Gastrocnemius medialis (tissue), 4 donors: ENCODE measurements around the gene SLC7A4. TPM values are rescaled to one million over a fixed set of nuclear protein-coding genes. Genes with fewer than 3 reads are reported as not detected.

Source experiments
- ATAC-seq, 2 donors: fragments of 150-250 bp; one replicate each; pipeline ENCODE4 v1.9.1; 2016
- DNase-seq, 2 donors: peaks; one replicate each; pipeline ENCODE4 v3.0.0-alpha.2; 2019
- H3K27ac ChIP-seq, 4 donors: fragments of 200-600 bp; sonication (generic); 1 replicate in 1 of 4; 2 replicates in 3 of 4; pipeline ENCODE4 v1.5.1; 2016 to 2018; ENCODE audit warnings: mild to moderate bottlenecking in 2 of 4, moderate library complexity in 1 of 4
- H3K27me3 ChIP-seq, 3 donors: fragments of 200-600 bp; sonication (generic) in 2 of 3; 1 replicate in 1 of 3; 2 replicates in 2 of 3; pipeline versions ENCODE4 v1.5.1 to v1.6.0; 2016 to 2019; ENCODE audit warnings: mild to moderate bottlenecking in 1 of 3, moderate library complexity in 1 of 3
- H3K36me3 ChIP-seq, 2 donors: fragments of 200-600 bp; sonication (generic) in 1 of 2; one replicate each; pipeline ENCODE4 v1.5.1; 2017 to 2018
- H3K4me1 ChIP-seq, 2 donors: fragments of 200-600 bp; sonication (generic) in 1 of 2; one replicate each; pipeline ENCODE4 v1.5.1; 2016 to 2017; ENCODE audit warnings: mild to moderate bottlenecking in 2 of 2
- H3K4me3 ChIP-seq, 4 donors: fragments of 200-600 bp; sonication (generic) in 3 of 4; 1 replicate in 1 of 4; 2 replicates in 3 of 4; pipeline ENCODE4 v1.5.1; 2016 to 2019; ENCODE audit warnings: mild to moderate bottlenecking in 2 of 4
- H3K9me3 ChIP-seq, 3 donors: fragments of 200-600 bp; sonication (generic) in 2 of 3; 1 replicate in 1 of 3; 2 replicates in 2 of 3; pipeline ENCODE4 v1.5.1; 2016 to 2019
- POLR2A ChIP-seq, 2 donors: fragments of 450-650 bp; IDR thresholded peaks; one replicate each; pipeline ENCODE4 v1.6.1; 2017; ENCODE audit warnings: antibody characterized with exemption in 2 of 2, mild to moderate bottlenecking in 2 of 2, moderate library complexity in 2 of 2
- in situ Hi-C, 4 donors: fragments of 200-750 bp; cut with MboI; loops; one replicate each; pipeline versions ENCODE4 v1.15.0 to v1.8.0; 2017; ENCODE audit warnings: low sequenced_read_pairs in 4 of 4
- intact Hi-C: fragments of 100-400 bp; cut with DNase I; formaldehyde crosslinking; loops from one replicate; pipeline ENCODE4 v1.15.1; 2023; ENCODE audit warnings: low total_unique reads
- total RNA-seq, 4 donors: library from RNA; depleted of rRNA; stranded (reverse); fragments of >200 nt; gene quantifications; one replicate each; pipeline versions ENCODE4 v1.1.0 to v1.2.3, GENCODE V29; 2016
- TF ChIP-seq, protein P1 (sequence below), 5 experiments: fragments of 450-650 bp in 3 of 5; fragments of 200-600 bp in 2 of 5; sonication (generic) in 2 of 5; IDR thresholded peaks in 4 of 5; conservative IDR thresholded peaks in 1 of 5; 1 replicate in 4 of 5; 2 replicates in 1 of 5; pipeline ENCODE4 v1.5.1; 2016 to 2019; ENCODE audit warnings: antibody characterized with exemption in 5 of 5, mild to moderate bottlenecking in 3 of 5, moderate library complexity in 3 of 5

The SLC7A4 gene
- total RNA-seq, 4 donors from 2014 or later, result not detected

DNA sequence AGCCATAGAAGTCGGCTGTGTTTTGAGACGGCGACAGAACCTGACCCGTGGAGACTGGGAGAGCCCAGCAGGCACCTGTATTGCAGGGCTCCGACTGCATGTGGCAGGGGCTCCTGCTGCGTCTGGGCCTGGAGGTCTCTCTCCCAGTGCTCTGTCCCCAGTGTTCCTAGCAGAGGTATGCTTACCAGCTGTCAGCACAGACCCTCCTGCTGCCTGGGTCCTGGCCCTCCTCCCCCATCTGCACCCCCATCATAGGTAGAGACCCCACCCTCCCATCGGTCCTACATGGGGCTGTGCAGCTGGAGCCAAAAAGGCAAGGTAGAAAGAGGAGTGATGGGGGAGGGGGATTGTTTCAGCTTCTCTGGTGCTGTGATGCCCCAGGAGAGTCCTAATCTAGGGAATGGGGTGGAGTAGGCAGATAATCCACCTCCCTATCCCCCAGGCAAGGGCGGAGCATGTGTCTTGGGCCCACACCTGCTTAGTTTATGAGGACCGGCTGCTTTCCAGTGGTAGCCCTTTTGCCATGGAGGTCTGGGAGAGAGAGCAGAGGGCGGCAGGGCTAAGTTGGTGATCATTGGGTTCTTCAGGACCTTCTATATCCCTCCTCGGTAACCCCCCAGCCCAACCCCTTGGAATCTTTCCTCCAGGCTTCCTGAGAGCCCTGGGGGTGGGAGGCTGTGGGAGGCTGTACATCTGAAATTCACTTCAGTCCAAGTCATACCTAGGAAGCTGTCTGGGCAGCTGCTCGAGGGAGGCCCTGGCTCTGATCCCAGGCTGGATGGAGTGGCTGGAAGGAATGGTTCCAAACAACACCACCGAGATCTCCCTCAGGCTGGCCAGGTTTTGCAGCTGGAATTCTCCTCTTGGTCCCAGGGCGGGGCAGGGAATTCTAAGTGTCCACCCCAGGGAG, 5.3 kb downstream of the SLC7A4 start:
- Histone ChIP-seq H3K27me3 (peaks cover 8 to 9% (median 8%) of the 10 kb centered on the region in 3 donors), H3K36me3 (peaks cover 0 to 18% of the 10 kb centered on the region in 2 donors), H3K9me3 (no peaks in the 10 kb centered on the region), H3K4me3 (no peak overlapping the region), H3K4me1 (peaks cover 0 to 3% of the 10 kb centered on the region in 2 donors), H3K27ac (no peak overlapping the region)
- DNase-seq, result peak in 1 of 2 donors; percentile 65
- TF ChIP-seq, protein P1, sequence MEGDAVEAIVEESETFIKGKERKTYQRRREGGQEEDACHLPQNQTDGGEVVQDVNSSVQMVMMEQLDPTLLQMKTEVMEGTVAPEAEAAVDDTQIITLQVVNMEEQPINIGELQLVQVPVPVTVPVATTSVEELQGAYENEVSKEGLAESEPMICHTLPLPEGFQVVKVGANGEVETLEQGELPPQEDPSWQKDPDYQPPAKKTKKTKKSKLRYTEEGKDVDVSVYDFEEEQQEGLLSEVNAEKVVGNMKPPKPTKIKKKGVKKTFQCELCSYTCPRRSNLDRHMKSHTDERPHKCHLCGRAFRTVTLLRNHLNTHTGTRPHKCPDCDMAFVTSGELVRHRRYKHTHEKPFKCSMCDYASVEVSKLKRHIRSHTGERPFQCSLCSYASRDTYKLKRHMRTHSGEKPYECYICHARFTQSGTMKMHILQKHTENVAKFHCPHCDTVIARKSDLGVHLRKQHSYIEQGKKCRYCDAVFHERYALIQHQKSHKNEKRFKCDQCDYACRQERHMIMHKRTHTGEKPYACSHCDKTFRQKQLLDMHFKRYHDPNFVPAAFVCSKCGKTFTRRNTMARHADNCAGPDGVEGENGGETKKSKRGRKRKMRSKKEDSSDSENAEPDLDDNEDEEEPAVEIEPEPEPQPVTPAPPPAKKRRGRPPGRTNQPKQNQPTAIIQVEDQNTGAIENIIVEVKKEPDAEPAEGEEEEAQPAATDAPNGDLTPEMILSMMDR (IDR thresholded peaks at IDR 0.05 in 4 of 5, conservative IDR thresholded peaks at IDR 0.05 in 1 of 5), result no peak
- TF ChIP-seq POLR2A (IDR thresholded peaks at IDR 0.05), result no peak
- in situ Hi-C loops, result no loop called here
- peak; percentile 37 to 53 for ATAC-seq
- intact Hi-C loops, result no loop called here

- H3K27me3 ChIP-seq, result no peaks in the 10 kb centered on the region
- ATAC-seq, result no peak
- TF ChIP-seq POLR2A (IDR thresholded peaks at IDR 0.05), result no peak
- TF ChIP-seq, protein P1 (IDR thresholded peaks at IDR 0.05 in 4 of 5, conservative IDR thresholded peaks at IDR 0.05 in 1 of 5), result no peak
- intact Hi-C loops, result no loop called here
- no peaks in the 10 kb centered on the region for H3K4me1 ChIP-seq
- no peak overlapping the region for H3K4me3 ChIP-seq
- no peak overlapping the region for H3K27ac ChIP-seq
- DNase-seq, result no peak
- in situ Hi-C loops, result no loop called here
- no peaks in the 10 kb centered on the region for H3K9me3 ChIP-seq
- H3K36me3 ChIP-seq, result peaks cover 0 to 18% of the 10 kb centered on the region in 2 donors
Measured at GRCh38 chr22:21025763-21026755, 6.3 kb downstream of the SLC7A4 start.

- H3K4me3 ChIP-seq, result no peak overlapping the region
- DNase-seq, result no peak
- ATAC-seq, result no peak
- H3K27ac ChIP-seq, result no peak overlapping the region
- H3K27me3 ChIP-seq, result no peaks in the 10 kb centered on the region
- in situ Hi-C loops, result no loop called here
- TF ChIP-seq, protein P1 (IDR thresholded peaks at IDR 0.05 in 4 of 5, conservative IDR thresholded peaks at IDR 0.05 in 1 of 5), result no peak
- no peak for TF ChIP-seq POLR2A (IDR thresholded peaks at IDR 0.05)
- H3K4me1 ChIP-seq, result no peaks in the 10 kb centered on the region
- intact Hi-C loops, result no loop called here
- peaks cover 0 to 18% of the 10 kb centered on the region in 2 donors for H3K36me3 ChIP-seq
- no peaks in the 10 kb centered on the region for H3K9me3 ChIP-seq
Measured at GRCh38 chr22:21025266-21025665, 7.1 kb downstream of the SLC7A4 start.

- TF ChIP-seq POLR2A (IDR thresholded peaks at IDR 0.05), result no peak
- TF ChIP-seq, protein P1 (IDR thresholded peaks at IDR 0.05 in 4 of 5, conservative IDR thresholded peaks at IDR 0.05 in 1 of 5), result no peak
- H3K27me3 ChIP-seq, result no peaks in the 10 kb centered on the region
- no peak overlapping the region for H3K4me3 ChIP-seq
- no peak overlapping the region for H3K27ac ChIP-seq
- in situ Hi-C loops, result no loop called here
- H3K36me3 ChIP-seq, result peaks cover 0 to 18% of the 10 kb centered on the region in 2 donors
- no peaks in the 10 kb centered on the region for H3K9me3 ChIP-seq
- H3K4me1 ChIP-seq, result no peaks in the 10 kb centered on the region
- ATAC-seq (no peak), DNase-seq (no peak)
- intact Hi-C loops, result no loop called here
Measured at GRCh38 chr22:21022955-21023614, 9.3 kb downstream of the SLC7A4 start.
